GM21619 (cell line): ENCODE data around the gene POLR3E.

Experiments
- ATAC-seq: cut with Tn5 transposase; IDR thresholded peaks from one replicate; pipeline ENCODE4 v1.9.1; 2021; ENCODE audit not compliant: unreplicated experiment

Gene POLR3E

GRCh38 chr16:22297114-22297870 lies at the start of gene POLR3E:
Gene POLR3E (plus strand): TSS chr16:22297409. CDS start chr16:22302969, 5,560 bp downstream.
- ATAC-seq: peak; percentile 76

GRCh38 chr16:22250522-22250921 lies 46.7 kb upstream of the POLR3E start:
- no peak for ATAC-seq

GRCh38 chr16:22252317-22252716 lies 44.9 kb upstream of the POLR3E start:
- no peak for ATAC-seq

GRCh38 chr16:22253272-22253671 lies 43.9 kb upstream of the POLR3E start:
- no peak for ATAC-seq

- ATAC-seq: no peak
Observed at GRCh38 chr16:22255335-22255734, 41.9 kb upstream of the POLR3E start.

- no peak for ATAC-seq
Observed at GRCh38 chr16:22257440-22257839, 39.8 kb upstream of the POLR3E start.

GRCh38 chr16:22260490-22260889 lies 36.7 kb upstream of the POLR3E start:
- ATAC-seq: no peak

GRCh38 chr16:22262460-22262859 lies 34.7 kb upstream of the POLR3E start:
- no peak for ATAC-seq

GRCh38 chr16:22264786-22265185 lies 32.4 kb upstream of the POLR3E start:
- ATAC-seq: no peak

GRCh38 chr16:22265351-22265750 lies 31.9 kb upstream of the POLR3E start:
- no peak for ATAC-seq

GRCh38 chr16:22266546-22266945 lies 30.7 kb upstream of the POLR3E start:
- ATAC-seq: no peak

- no peak for ATAC-seq
Observed at GRCh38 chr16:22267764-22268163, 29.4 kb upstream of the POLR3E start.

- ATAC-seq: no peak
Observed at GRCh38 chr16:22270525-22270924, 26.7 kb upstream of the POLR3E start.

- ATAC-seq: no peak
Observed at GRCh38 chr16:22272870-22273650, 24.1 kb upstream of the POLR3E start.

- ATAC-seq: no peak
Observed at GRCh38 chr16:22274916-22275315, 22.3 kb upstream of the POLR3E start.

GRCh38 chr16:22278441-22279230 lies 18.6 kb upstream of the POLR3E start:
- no peak for ATAC-seq

- ATAC-seq: no peak
Observed at GRCh38 chr16:22282254-22282892, 14.8 kb upstream of the POLR3E start.

- ATAC-seq: no peak
Observed at GRCh38 chr16:22284637-22285036, 12.6 kb upstream of the POLR3E start.

- no peak for ATAC-seq
Observed at GRCh38 chr16:22285080-22285479, 12.1 kb upstream of the POLR3E start.

GRCh38 chr16:22291020-22291419 lies 6.2 kb upstream of the POLR3E start:
- ATAC-seq: no peak

- no peak for ATAC-seq
Observed at GRCh38 chr16:22291860-22292318, 5.3 kb upstream of the POLR3E start.
